Measurements from ENCODE around the gene ZSWIM2.
"Not testable (repeated sequence)": the region's sequence is repeated elsewhere in the genome, so short reads cannot be mapped to it uniquely, and the experiment has no call there.

The ZSWIM2 gene

DNA sequence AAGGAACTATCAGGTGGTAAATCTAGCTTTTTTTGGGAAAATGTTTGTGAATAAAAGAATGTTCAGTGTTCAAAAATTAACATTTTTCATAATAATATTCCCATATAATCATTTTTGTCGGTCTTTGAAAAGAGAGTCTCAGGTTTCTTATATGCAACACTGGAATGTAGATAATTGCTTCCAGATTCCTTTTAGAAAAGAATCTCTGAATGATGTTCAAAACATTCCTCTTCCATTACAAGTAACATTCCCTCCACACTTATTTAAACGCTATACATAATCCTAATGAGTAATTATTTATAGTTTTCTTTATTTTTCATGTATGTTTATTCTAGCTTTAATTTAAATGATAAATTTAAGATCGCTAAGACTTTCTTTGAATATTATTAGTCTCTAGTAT lies 7.0 kb downstream of the ZSWIM2 start:
- no peak for DNase-seq

DNA sequence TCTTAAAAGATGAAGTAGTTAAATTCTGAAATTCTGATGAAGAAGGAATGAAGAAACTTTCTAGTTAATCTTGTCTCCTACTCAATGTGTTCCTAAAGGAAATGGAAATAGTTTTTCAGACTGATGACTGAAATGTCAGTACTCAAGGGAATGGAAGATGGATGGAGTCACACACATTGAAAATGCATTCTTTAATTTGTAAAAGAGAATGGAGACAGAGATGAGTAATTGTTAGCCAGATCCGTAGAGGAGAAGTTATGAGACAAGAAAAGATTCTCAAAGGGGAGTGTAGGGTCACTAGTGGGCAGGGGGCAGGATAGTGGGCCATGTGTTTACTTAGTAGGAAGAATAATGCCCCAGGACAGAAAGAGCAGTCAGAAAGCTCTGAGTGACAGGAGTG lies 13.3 kb downstream of the ZSWIM2 start:
- no peak for DNase-seq

DNA sequence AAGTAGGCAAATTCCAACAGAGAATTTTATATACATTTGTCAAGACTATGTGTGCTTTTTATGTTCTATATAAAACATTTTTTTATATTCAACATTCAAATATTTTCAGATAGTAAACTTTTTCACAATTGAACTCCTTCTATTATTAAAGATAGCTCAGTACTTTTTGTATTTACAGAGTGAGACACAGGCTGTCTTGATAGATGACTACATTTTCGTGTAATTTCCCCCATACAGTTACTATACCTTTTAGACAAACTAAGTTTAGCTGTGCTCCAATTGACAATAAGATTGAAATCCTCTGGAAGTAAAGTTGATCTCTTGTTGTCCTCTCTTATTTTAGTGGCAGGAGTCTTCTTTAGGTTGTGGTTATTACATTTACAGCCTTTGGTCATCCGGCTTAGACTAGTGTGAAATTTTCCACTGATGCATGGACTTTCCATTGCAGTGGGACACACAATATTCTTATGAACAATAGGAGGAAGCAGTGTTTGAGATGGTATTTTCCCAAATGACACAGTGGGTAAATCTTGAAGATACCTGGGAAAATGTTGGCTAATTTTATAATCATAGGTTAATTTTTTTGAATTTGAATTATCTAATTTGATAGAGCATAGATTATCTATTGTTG lies 21.0 kb downstream of the ZSWIM2 start:
- no peak for DNase-seq

DNA sequence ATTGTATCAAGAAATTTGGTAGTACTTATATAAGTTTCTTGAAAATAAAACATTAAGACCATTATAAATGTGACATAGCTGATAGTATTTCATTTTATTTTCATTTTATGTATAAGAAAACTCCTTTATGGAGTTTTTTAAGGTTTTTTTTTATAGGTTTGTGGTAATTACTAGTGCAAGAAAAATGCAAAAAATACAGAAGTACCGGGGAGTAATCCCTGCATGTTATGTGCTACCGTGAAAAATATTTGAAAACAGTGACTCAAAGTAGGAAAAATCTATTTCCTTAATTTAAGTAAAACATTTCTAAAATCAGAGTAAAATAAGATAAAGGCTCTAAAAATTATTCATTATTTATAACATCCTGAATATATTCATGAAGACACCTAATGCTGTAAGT lies 21.6 kb downstream of the ZSWIM2 start:
- no peak for DNase-seq

GRCh38 chr2:186822323-186822722 lies 26.6 kb downstream of the ZSWIM2 start:
- DNase-seq, result no peak

GRCh38 chr2:186820303-186820702 lies 28.7 kb downstream of the ZSWIM2 start:
- no peak for DNase-seq

- DNase-seq, result not testable (repeated sequence)
These were observed 37.2 kb downstream of the ZSWIM2 start for GRCh38 chr2:186811760-186812159.

DNA sequence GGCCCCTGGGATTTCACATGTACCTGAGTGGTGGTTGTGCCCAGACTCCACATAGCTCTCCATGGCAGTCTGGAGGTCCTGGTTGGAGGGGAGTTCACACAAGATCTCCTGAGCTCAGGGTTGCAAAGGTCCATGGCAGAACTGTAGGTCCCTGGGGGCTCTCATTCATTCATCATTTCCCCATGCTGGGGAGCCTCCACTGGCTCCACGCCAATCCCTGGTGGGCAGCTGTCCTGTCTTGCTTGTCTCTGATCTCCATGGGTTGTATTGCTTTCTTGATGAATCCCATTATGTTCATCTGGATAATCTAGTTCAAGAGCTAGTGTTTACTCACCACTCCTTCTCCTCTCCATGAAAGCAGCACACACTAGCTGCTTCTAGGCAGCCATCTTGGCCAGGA lies 42.4 kb downstream of the ZSWIM2 start:
- DNase-seq, result no peak

- not testable (repeated sequence) for DNase-seq
These were observed 50.4 kb downstream of the ZSWIM2 start for GRCh38 chr2:186798604-186799003.

DNA sequence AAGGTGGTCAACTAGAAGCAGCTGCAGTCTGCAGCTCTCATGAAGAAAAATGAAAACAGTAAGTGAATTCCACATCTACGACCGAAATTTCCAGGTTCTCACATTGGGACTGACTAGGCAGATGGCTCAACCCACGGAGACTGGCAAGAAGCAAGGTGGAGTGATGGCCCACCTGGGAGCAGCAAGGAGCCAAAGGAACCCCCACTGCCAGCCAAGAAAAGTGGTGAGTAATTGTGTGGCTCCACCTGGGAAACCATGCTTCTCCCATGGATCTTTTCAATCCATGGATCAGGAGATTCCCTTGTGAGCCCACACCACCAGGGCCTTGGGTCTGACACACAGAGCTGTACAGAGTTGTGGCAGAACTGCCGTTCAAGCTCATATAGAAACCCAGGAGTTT lies 64.0 kb downstream of the ZSWIM2 start:
- DNase-seq, result no peak

GRCh38 chr2:186783254-186783653 lies 65.7 kb downstream of the ZSWIM2 start:
- no peak for DNase-seq

DNA sequence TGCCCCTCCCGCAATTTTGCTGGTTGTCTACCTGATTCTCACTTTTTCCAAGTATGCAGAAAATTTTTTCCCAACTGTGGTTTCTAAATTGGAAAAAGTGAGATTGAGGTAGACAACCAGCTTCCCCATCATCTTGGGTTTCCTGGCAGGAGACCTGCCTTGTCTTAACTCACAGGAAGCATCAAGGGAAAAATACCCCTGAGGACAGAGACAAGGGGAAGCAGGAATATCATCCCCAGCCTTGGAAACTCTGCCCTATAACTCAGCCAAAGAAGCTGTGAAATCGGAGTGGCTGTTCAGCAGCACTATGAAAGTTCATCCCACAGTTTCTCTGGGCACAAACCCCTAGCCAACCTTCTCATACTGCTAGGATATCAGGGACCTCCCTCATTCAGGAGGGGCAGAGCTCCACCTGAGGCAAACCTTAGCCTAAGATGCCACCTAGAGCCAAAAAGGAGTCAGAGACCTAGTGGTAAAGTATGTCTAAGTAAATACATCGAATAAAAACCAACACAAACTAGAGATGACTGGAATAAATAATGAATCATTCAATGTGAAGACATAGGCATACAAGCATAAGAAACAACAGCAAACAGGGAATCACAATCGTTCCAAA lies 68.2 kb downstream of the ZSWIM2 start:
- DNase-seq, result no peak
